ENCODE measurements around the gene TBP.
"Not testable (repeated sequence)": the region's sequence is repeated elsewhere in the genome, so short reads cannot be mapped to it uniquely, and the experiment has no call there.

TBP gene

DNA sequence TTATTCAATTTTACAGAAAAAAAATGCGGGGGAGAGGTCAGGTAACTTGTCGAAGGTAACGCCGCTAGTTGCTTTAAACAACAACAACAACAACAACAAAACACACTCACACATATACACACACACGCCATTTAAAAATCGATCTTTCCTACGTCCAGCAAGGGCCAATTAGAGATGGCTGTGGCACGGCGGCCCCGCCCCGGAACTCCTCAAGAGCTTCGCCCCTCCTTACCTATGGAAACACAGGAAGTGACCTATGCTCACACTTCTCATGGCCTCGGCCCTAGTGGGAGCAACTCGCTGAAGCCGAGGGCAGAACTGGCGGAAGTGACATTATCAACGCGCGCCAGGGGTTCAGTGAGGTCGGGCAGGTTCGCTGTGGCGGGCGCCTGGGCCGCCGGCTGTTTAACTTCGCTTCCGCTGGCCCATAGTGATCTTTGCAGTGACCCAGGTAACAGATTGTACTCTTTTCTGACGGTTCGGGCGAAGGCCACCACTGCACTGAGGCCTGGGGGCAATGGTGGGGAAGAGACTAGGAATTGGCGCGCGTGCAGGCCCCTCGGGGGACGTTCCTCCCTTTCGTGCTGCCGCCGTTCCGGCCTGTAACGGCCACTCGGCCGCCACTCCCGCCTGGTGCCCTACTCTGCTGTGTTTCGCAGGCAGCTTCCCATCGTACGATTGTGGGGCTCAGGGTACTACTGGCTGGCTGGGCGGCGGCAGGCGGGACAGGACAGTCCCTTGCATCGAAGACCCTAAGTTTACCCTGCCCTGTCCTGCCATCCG lies at the start of gene TBP:
Gene TBP, plus strand, starts transcription at position 357 of the 783 bp plus-strand sequence. CDS start 2,661 bp downstream, outside the sequence.
- DNase-seq: peak; percentile 97

DNA sequence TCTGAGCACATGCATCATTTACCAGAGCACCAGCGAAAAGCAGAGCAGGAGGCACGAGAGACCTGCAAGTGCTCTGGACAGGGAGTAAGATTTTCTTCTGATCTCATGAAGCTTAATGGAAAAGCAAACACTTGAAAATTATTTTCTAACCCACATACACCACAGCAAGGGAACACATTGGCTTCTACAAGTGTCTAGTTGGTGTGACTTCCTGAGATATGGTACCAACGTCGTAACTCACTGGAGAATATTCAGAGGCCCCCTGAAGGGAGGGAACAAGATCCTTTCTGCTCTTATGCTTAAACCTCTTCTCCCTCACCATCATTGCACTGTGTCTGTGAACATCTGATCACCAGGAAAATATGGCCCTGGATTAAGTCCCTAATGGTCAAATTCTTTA lies 49.7 kb upstream of the TBP start:
- no peak for DNase-seq

DNA sequence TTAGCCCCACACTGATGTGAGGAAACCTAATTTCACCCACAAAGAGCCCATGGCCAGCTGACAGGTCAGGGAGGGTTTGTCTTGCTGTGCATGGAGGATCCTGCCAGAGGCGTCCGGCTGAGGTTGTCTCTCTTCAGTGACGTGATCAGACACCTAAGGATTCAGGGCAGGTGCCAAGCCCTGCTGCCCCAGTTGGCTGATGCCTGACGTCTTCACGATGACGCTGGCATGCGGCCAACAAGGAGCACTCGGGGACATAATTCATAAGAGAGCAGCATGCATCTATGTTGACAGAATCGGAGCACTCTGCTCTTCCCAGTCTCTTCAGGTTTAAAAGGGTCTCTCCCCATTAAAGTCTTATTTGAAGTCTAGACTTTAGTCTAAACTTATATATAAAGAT lies 48.9 kb upstream of the TBP start:
- DNase-seq: no peak

DNA sequence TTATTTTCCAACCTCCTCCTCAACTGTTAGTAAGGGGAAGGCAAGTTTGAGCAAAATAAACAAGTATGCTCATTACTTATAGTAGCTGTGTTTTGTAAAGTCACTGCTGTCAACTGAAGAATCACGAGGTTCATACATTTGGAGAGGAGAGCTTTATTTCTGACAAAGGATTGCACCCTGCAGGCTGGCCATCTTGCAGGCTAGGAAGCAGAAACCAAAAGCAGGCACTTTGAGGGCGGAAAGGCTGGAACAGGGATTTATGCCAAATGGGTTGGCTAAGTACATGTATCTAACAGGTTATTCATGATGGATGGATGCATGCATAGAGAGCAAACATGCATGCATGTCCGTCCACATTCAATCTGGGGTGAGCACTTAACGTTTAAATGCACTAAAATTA lies 47.7 kb upstream of the TBP start:
- DNase-seq: no peak

DNA sequence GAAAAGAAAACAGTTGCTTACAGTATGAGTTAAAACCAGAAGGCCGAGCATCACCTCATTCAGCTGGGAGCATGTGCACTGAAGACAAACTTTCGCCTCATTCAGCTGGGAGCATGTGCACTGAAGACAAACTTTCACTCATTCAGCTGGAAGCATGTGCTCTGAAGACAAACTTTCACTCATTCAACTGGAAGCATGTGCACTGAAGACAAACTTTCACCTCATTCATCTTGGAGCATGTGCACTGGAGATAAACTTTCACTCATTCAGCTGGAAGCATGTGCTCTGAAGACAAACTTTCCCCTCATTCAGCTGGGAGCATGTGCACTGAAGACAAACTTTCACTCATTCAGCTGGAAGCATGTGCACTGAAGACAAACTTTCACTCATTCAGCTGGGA lies 46.4 kb upstream of the TBP start:
- DNase-seq: not testable (repeated sequence)

DNA sequence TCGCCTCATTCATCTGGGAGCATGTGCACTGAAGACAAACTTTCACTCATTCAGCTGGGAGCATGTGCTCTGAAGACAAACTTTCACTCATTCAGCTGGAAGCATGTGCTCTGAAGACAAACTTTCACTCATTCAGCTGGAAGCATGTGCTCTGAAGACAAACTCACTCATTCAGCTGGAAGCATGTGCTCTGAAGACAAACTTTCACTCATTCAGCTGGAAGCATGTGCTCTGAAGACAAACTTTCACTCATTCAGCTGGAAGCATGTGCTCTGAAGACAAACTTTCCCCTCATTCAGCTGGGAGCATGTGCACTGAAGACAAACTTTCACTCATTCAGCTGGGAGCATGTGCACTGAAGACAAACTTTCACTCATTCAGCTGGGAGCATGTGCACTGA lies 45.9 kb upstream of the TBP start:
- not testable (repeated sequence) for DNase-seq

DNA sequence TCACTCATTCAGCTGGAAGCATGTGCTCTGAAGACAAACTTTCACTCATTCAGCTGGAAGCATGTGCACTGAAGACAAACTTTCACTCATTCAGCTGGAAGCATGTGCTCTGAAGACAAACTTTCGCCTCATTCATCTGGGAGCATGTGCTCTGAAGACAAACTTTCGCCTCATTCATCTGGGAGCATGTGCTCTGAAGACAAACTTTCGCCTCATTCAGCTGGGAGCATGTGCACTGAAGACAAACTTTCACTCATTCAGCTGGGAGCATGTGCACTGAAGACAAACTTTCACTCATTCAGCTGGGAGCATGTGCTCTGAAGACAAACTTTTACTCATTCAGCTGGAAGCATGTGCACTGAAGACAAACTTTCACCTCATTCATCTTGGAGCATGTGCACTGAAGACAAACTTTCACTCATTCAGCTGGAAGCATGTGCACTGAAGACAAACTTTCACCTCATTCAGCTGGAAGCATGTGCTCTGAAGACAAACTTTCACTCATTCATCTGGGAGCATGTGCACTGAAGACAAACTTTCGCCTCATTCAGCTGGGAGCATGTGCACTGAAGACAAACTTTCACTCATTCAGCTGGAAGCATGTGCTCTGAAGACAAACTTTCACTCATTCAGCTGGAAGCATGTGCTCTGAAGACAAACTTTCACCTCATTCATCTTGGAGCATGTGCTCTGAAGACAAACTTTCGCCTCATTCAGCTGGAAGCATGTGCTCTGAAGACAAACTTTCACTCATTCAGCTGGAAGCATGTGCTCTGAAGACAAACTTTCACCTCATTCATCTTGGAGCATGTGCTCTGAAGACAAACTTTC lies 45.1 kb upstream of the TBP start:
- not testable (repeated sequence) for DNase-seq

DNA sequence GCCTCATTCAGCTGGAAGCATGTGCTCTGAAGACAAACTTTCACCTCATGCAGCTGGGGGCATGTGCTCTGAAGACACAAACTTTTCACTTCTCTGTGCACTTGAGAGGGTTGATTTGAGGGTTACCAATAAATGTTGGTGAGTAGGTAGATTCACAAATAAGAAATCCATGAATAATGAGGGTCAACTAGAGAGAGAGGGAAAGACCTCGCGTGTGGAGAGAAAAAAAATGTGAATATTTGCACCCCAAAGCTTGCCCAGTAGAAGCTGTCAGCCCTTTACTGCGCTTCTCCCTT lies 44.5 kb upstream of the TBP start:
- DNase-seq: no peak

DNA sequence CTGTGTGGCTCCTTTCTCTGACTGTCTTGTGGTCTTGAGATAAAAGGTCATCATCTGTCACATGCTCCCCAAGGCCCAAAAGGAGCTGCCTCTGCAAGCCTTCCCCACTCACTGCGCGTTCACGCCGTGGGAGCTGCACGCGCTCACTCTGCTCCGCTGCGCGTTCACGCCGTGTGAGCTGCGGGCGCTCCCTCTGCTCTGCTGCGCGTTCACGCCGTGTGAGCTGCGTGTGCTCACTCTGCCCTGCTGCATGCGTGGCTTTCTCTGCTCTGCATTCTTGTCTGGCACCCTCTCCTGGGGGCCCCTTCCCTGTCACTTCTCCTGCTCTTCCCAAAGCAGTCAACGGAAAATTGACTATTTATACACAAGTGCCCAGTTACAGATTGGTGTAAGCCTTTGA lies 43.5 kb upstream of the TBP start:
- DNase-seq: no peak

DNA sequence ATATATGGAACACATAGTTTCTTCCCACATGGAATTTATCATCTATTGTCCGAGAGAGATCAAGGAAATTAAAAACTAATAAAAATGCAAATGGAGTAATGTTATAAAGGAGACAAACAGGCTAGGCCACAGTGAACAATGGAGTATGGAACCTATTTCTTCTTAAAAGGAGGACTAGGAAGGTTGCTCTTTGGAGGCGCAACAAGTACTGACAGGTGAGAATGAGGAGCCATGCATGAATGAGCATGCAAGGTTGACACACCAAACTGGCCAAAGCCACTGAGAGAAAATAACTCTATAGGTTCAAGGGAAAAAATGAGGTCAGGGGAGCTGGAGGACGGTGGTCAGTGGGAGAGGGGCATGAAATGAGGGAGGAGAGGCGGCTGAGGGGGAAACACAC lies 41.9 kb upstream of the TBP start:
- DNase-seq: no peak

DNA sequence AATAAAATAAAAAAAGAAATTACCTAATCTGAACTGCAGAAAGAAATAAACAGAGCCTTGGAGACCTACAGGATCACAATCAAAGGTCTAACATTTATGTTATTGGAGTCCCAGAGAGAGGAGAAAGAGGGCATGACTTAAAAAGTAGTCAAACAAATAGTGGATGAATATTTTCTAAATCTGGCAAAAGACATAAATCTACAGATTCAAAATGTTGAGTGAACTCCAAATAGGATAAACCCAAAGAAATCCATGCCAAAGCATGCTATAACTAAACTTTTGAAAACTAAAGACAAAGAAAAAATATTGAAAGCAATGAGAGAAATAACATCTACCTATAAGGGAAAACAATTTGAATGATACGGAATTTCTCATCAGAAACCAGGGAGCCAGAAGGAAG lies 39.3 kb upstream of the TBP start:
- DNase-seq: no peak

DNA sequence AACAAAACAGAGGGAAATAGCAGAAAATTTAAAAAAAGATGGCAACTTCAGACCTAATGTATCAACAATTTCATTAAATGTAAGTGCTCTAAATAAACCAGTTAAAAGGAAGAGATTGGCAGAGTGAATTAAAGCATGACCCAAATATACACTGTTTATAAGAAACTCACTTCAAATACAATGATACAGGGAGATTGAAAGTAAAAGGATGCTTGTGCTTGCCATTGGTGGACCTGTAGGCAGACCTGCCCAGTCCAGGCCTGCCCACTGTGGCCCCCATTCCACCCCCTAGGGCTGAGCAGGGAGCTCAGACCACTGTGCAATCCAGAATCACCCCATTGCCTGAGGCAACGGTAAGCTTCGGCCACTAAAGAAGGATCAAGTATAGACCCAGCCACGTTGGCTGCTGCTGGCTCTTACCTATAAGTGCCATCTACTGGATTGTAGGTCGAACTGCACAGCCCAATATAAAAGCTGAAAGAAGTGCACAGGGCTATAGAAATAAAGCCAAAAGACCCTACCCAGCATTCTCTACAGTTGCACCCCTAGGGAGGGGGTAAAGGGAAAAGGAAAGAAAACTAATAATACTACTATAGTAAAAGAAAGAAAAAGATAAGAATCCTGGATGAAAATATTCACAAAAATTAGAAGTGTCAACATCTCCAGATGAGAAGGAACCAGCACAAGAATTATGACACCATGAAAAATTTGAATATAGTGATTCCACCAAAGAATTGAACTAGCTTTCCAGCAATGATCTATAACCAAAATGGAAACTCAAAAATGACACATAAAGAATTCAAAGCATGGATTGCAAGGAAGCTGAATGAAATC lies 37.2 kb upstream of the TBP start:
- DNase-seq: peak; percentile 39

DNA sequence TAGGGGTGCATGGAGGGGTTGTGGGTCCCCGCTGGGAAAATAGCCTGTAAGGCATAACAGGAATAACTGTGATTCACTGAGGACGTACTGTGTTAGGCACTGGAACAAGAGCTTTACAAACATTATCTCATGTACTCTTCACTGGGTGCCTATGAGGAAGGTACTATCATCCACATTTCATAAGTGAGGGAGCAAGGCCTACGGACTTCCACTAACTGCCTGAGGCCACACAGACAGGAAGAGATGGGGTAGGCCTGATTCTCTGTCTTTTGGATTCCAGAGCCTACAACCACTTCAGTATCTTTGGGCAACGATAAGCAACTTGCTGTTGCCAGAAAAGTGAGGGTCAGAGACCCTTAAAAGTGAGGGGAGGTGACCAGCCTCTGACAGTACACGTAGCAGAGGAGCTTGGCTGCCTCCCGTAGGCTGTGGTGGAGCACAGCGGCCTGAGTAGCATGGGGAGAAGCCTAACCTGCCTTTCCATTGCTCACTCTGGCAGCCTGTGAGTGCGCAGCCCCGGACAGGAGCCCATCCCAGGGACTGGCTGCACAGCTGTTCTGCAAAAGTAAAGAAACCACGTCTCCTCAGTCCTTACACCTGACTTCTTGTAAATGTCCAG lies 31.5 kb upstream of the TBP start:
- peak; percentile 17 for DNase-seq

DNA sequence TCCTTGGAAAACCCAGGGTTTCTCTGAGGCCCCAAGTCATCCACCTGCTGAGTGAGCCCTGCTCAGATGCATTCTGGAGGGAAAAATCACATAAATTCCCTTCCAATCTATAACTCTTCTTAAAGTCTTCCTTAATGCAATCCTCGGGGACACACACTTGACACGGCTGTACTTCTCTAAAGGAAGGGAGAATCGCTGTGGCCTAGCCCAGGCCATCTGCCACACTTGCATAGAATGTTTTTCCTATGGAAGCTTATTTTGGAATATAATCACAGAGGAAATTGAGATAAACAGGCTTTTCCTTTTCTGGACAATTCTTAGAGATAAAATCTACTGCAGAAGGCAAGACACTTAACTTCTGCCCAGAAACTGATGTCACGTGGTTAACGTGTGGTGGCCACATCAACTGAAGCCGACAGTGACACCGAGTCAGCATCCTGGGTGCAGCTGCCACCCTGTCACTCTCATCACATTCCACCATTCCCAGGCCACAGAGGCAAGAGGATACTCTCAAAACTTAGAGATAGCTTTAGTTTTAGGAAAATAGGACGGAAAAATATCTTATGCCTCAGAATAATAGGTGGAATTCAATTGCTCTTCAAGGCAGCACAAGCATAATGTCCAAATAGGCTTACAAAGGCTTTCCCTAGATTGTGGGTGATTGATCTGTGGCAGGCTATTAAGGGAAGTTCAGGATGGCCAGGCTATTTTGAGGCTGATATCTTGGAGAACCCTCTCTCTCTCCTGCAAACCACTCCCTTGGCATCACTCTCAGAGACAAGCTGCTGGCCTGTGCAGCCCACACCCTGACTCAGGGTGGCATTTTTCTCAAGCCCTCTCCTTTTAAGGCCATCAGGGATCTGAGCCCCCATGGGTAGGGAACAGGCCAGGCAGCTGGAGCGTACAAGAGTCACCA lies 30.7 kb upstream of the TBP start:
- DNase-seq: no peak

DNA sequence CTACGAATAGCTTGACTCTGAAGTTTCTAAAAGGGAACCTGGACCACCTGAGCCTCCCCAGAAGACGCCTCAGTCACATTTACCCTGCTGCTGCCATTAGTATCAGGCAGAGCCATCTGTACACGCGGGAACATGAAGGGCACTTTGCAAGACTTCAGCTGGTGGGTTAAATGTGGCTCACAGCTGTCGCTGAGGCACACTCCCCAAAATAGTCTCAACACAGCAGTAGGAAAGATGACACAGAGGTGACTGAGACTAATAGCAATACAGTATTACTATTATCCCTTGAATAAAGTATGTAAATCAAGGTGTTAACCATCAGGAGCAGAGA lies 30.0 kb upstream of the TBP start:
- no peak for DNase-seq

DNA sequence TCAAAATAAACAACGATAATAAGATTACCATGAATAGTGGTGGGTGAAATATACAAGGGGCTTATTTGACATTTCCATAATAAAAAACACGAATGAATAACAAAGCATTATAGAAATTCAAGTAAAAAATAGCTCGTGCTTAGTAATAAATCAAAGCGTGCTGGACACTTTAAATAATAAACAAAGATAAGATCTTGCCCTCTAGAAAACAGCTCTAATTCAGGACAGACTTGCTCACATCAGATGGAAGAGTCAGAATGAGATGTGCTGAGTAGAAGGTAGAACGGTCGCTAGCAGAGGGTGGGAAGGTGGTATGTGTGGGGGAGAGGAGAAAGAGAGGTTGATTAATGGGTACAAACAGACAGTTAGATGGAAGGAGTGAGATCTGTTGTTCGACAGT lies 28.4 kb upstream of the TBP start:
- no peak for DNase-seq

DNA sequence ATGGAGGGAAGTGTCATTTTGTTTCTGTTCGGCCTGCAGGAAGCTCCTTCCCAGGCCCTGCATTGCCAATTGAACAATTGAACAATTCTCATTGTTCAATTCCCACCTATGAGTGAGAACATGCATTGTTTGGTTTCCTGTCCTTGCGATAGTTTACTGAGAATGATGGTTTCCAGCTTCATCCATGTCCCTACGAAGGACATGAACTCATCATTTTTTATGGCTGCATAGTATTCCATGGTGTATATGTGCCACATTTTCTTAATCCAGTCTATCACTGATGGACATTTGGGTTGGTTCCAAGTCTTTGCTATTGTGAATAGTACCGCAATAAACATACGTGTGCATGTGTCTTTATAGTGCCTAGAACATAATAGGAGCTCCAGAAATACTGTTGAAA lies 26.2 kb upstream of the TBP start:
- not testable (repeated sequence) for DNase-seq

DNA sequence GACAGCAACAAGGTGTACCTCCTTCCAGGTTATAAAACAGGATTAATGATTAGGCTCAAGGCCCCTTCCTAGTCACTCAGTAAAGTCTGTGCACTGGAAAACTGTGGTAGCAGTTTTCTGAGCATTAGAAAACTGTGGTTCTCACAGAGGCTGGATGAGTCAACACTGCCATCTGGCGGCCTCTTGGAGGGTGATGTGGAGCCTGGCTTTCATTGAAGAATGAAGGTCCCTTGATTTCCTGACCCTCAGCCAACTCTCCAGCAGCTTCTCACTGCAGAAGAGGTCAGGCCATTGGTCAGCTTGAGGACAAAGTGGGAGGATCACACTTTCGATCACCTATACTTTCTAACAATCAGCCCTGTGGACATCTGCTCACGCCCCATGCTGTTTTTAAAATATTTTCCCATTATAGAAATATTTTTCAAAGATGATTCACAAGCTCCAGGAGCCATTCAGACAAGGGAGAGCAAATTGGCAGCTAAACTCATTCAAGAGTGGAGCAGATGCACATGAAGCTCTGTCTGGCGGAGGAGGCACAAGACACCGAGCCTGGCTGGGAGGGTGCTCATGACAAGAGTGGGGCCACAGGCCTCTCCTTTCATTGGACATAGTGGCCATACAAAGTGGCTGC lies 24.2 kb upstream of the TBP start:
- peak; percentile 74 for DNase-seq

DNA sequence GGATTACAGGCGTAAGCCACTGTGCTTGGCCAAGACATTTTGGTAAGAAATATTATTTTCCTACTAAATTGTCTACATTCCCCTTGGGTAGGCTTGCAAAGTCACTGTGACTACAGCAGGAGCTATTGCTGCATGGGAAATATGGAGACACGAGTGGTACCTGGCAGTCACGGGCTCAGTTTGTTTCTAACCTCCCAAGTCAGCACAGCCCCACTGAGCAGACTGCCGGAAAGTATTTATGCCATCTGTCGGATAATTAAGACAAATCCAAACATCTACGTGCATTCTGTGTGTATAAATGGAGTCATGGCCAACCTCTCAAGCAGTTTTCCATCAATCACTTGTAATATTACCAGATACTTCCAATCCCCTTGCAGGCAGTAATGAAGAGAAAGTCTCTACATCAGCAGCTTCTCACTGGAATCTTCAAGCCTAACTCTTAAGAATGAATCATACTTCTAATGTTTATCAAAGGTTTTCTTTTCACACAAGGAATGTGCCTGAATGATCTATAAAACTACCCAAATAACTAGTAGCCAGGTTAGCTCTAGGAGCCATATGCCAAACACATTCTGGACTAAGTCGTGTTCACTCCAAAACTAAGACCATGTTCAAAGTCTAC lies 21.2 kb upstream of the TBP start:
- DNase-seq: no peak

DNA sequence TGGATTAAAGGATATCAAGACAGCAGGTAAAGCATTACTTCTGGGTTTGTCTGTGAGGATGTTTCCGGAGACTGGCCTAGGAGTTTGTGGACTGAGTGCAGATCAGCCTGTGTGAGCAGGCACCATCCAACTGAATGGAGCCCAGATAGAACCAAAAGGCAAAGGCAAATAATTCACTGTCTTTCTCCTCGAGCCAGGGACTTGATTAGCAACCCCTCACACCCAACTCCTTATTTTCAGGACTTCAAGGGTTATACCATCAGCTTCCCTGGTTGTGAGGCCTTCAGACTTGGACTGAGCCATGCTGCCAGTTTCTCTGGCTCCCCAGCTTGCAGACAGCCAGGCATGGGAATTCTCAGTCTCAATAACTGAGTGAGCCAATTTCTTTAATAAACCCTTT lies 20.4 kb upstream of the TBP start:
- no peak for DNase-seq

DNA sequence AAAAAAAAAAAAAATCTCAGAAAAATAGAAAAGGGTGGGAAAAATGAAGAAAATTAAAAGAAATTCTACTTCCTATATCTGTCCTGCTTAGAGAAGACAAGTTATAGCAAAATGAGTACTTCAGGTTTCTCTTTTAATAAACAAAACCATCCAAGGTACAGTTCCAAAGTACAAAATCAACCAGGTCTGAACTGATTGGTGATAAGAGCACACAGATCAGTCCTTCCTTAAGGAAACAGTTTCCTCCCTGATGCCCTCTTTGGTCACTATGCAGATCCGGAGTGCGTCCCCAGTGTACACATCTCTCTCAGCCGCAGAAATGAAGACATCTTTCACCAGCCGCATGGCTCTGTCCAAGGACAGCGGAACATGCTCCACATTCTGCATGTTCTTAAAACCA lies 19.2 kb upstream of the TBP start:
- DNase-seq: no peak
